Panc1 (cell line): Measurements from ENCODE around the gene PPP1R1C.

ENCODE experiments used
- POLR2AphosphoS5 ChIP-seq: IDR thresholded peaks from 2 replicates; pipeline ENCODE4 v1.6.1; 2012; ENCODE audit warnings: mild to moderate bottlenecking, low read depth, low read length, moderate library complexity
- REST ChIP-seq, 2 experiments: IDR thresholded peaks; 2 replicates each; pipeline ENCODE4 v1.6.1; 2011 to 2012; ENCODE audit warnings: low read depth in 2 of 2, control low read depth in 1 of 2, low read length in 1 of 2, mild to moderate bottlenecking in 1 of 2, moderate library complexity in 1 of 2; ENCODE audit not compliant: insufficient read depth in 1 of 2
- SIN3A ChIP-seq: IDR thresholded peaks from 2 replicates; pipeline ENCODE4 v1.6.1; 2012; ENCODE audit warnings: low read depth, mild to moderate bottlenecking, low read length, moderate library complexity, borderline replicate concordance; ENCODE audit not compliant: insufficient read depth
- TF ChIP-seq, protein P1 (sequence below): fragments of 450-650 bp; IDR thresholded peaks from 2 replicates; pipeline ENCODE4 v1.5.1; 2017; ENCODE audit warnings: mild to moderate bottlenecking

DNA sequence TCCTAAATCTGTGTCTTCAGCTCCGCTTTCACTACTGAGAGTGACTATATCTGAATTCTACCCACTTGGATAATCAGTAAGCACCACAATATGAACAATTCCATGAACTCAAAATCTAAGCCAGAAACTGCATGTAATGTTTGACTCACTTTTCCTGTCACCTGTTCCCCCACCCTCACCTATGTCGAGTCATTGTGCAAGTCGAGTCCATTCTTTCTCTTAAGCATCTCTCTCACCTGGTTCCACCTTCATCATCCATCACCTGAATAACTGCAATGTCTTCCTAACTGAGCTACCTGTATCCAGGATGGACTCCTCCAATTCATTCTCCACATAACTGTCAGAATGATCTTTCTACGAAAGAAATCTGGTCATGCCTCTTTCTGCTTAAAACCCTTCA lies 58.2 kb downstream of the PPP1R1C start:
- TF ChIP-seq, protein P1, sequence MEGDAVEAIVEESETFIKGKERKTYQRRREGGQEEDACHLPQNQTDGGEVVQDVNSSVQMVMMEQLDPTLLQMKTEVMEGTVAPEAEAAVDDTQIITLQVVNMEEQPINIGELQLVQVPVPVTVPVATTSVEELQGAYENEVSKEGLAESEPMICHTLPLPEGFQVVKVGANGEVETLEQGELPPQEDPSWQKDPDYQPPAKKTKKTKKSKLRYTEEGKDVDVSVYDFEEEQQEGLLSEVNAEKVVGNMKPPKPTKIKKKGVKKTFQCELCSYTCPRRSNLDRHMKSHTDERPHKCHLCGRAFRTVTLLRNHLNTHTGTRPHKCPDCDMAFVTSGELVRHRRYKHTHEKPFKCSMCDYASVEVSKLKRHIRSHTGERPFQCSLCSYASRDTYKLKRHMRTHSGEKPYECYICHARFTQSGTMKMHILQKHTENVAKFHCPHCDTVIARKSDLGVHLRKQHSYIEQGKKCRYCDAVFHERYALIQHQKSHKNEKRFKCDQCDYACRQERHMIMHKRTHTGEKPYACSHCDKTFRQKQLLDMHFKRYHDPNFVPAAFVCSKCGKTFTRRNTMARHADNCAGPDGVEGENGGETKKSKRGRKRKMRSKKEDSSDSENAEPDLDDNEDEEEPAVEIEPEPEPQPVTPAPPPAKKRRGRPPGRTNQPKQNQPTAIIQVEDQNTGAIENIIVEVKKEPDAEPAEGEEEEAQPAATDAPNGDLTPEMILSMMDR = no peak
- no peak for TF ChIP-seq SIN3A
- TF ChIP-seq POLR2AphosphoS5 = no peak
- no peak for TF ChIP-seq REST (IDR thresholded peaks at IDR 0.05; ENCODE audit: insufficient read depth in 1 of 2, low read depth in 2 of 2, low read length in 1 of 2)
